Kidney (tissue), 14 donors: ENCODE results near the gene EFHD1. TPM values are rescaled to one million over a fixed set of nuclear protein-coding genes. Genes with fewer than 3 reads are reported as not detected.

ENCODE experiments used
- DNase-seq, 5 donors: peaks; one replicate each; pipeline ENCODE4 v3.0.0-alpha.2; 2013 to 2020
- FAIRE-seq: peaks from 2 replicates; lab custom pipeline; 2012; peaks lifted over from hg19 to GRCh38; lab: Jason Lieb, UNC
- H3K27ac ChIP-seq, 2 donors: one replicate each; pipeline ENCODE4 v1.7.0; 2013; ENCODE audit warnings: low read depth in 2 of 2, low read length in 2 of 2, inconsistent platforms in 1 of 2
- H3K27me3 ChIP-seq: one replicate; pipeline ENCODE4 v1.7.1; 2013; ENCODE audit warnings: low read length, inconsistent platforms; ENCODE audit not compliant: control insufficient read depth, insufficient read depth
- H3K36me3 ChIP-seq, 3 donors: one replicate each; pipeline versions ENCODE4 v1.7.0 to v1.7.1; 2013; ENCODE audit warnings: low read length in 3 of 3, control low read depth in 1 of 3, inconsistent platforms in 1 of 3; ENCODE audit not compliant: insufficient read depth in 3 of 3, control insufficient read depth in 2 of 3
- H3K4me1 ChIP-seq, 3 donors: one replicate each; pipeline versions ENCODE4 v1.7.0 to v1.7.1; 2013; ENCODE audit warnings: low read length in 3 of 3, inconsistent platforms in 1 of 3, low read depth in 1 of 3; ENCODE audit not compliant: control insufficient read depth in 2 of 3, insufficient read depth in 2 of 3
- H3K4me3 ChIP-seq, 3 donors: one replicate each; pipeline versions ENCODE4 v1.7.0 to v1.8.1; 2013; ENCODE audit warnings: low read length in 3 of 3, control low read depth in 1 of 3, inconsistent platforms in 1 of 3
- H3K9ac ChIP-seq, 3 donors: one replicate each; pipeline versions ENCODE4 v1.7.0 to v1.7.1; 2013; ENCODE audit warnings: low read length in 3 of 3, control low read depth in 1 of 3, inconsistent platforms in 1 of 3
- H3K9me3 ChIP-seq, 3 donors: one replicate each; pipeline versions ENCODE4 v1.7.0 to v1.7.1; 2013; ENCODE audit warnings: low read length in 3 of 3, control low read depth in 1 of 3, inconsistent platforms in 1 of 3; ENCODE audit not compliant: control insufficient read depth in 2 of 3, insufficient read depth in 1 of 3
- intact Hi-C: fragments of 100-400 bp; cut with DNase I; formaldehyde crosslinking; loops from one replicate; pipeline ENCODE4 v1.11.1; 2022
- polyA plus RNA-seq: library from polyadenylated mRNA; stranded (reverse); fragments of 350-450 nt; fragmentation: Illumina TruSeq; extraction: RNeasy Lipid Tissue Mini Kit (QIAGEN cat#74804); gene quantifications from one replicate; pipeline ENCODE4 v1.2.3, GENCODE V29; 2014; ENCODE audit warnings: low read depth, low replicate concordance; ENCODE audit not compliant: insufficient read depth
- total RNA-seq: library from RNA; stranded (reverse); fragmentation: NEBNext Ultra II Directional; extraction: Animal tissue kit (Norgen Biotek cat#: 25700); gene quantifications from one replicate; pipeline ENCODE4 v1.2.1, GENCODE V29; 2021
- TF ChIP-seq, protein P1 (sequence below): IDR thresholded peaks from 3 replicates; pipeline ENCODE4 v1.5.1; 2012; ENCODE audit warnings: mild to moderate bottlenecking, moderate library complexity, borderline replicate concordance; ENCODE audit not compliant: insufficient read depth; ENCODE audit errors: extremely low read depth
- donor health status: control.
- donor health status: control.
- donor health status: control.
- donor health status: control.
- donor health status: control.
- donor health status: DM: yes; HTN: yes; CAD: no.
- donor health status: Normal renal cell carcinoma (clear cell type).

The EFHD1 gene
- total and polyA plus RNA-seq, 2 donors from 2014 or later, result 129 to 280 TPM

DNA sequence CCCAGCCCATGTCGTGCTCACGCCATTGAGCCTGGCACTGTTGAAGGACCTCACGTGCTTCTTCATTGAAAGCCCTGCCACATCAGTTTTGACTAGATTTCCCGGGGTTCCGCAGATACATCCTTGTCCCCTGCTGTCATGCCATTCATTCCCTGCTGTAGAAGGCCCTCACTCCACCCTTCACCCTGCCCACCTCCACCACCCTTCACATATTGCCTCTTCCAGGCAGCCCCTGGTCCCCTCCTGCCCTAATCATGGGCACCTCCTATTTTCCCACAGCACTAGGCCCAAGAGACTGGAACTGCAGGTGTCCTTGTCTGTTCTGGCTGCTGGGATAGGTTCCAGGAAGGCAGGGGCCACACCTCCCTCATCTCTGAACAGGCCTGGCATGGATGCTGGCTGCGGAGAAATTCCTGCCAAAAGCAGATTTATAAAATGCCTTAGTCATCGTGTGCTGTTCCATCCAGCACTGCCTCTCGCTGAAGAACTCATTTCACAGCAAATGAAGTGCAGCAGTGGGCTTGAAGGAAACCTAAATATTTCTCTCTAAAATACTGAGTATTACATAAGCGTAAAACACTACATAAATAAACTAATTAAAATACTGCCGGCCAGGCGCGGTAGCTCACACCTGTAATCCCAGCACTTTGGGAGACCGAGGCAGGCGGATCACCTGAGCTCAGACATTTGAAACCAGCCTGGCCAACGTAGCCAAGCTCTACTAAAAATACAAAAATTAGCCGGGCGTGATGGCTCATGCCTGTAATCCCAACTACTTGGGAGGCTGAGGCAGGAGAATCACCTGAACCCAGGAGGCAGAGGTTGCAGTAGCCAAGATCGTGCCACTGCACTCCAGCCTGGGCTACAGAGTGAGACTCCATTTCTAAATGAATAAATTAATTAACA is 44.5 kb upstream of the EFHD1 start:
- Histone ChIP-seq H3K36me3 (no peaks in the 10 kb centered on the region), H3K4me1 (peaks cover 0 to 7% (median 4%) of the 10 kb centered on the region in 3 donors), H3K27ac (peak overlapping the region; percentile 6 to 41), H3K9me3 (no peaks in the 10 kb centered on the region), H3K27me3 (no peaks in the 10 kb centered on the region), H3K4me3 (no peak overlapping the region), H3K9ac (no peak overlapping the region)
- TF ChIP-seq, protein P1, sequence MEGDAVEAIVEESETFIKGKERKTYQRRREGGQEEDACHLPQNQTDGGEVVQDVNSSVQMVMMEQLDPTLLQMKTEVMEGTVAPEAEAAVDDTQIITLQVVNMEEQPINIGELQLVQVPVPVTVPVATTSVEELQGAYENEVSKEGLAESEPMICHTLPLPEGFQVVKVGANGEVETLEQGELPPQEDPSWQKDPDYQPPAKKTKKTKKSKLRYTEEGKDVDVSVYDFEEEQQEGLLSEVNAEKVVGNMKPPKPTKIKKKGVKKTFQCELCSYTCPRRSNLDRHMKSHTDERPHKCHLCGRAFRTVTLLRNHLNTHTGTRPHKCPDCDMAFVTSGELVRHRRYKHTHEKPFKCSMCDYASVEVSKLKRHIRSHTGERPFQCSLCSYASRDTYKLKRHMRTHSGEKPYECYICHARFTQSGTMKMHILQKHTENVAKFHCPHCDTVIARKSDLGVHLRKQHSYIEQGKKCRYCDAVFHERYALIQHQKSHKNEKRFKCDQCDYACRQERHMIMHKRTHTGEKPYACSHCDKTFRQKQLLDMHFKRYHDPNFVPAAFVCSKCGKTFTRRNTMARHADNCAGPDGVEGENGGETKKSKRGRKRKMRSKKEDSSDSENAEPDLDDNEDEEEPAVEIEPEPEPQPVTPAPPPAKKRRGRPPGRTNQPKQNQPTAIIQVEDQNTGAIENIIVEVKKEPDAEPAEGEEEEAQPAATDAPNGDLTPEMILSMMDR, result no peak
- peak in 1 of 5 donors; percentile 84 for DNase-seq
- FAIRE-seq, result no peak
- intact Hi-C loops, result no loop called here

DNA sequence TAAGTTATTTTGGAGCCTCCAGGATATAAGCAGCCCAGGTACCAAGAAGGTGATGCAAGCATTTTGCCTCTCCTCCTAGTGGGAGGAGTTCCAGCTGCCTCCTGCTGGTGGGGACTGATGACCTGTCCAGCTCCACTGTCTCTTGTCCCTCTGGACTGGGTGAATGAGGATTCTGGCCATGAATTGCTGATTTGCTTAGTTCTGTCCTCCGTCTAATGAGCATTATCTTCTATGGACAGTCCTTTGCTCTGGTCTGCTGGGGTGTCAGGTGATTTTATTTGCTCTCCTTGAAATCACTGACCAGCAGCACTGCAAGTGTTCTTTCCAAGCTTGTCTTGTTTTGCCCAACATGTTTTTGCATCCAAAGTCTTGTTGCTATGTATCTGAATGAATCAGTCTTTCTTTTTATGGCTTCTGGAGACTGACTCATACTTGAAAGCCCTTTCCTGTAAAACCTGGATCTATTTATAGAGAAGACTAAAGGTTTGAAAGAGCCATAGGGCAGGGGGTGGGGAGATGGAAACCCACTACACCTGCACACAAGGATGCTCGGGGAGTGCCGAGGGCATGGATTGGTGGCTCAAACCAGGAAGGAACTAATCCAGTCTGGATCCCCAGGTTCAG is 40.5 kb upstream of the EFHD1 start:
- TF ChIP-seq, protein P1, result peak; percentile 11
- H3K4me3 ChIP-seq, result no peak overlapping the region
- peaks cover 0 to 7% (median 0%) of the 10 kb centered on the region in 3 donors for H3K4me1 ChIP-seq
- H3K9me3 ChIP-seq, result no peaks in the 10 kb centered on the region
- DNase-seq (peak in 1 of 5 donors; percentile 83), FAIRE-seq (no peak)
- H3K9ac ChIP-seq, result no peak overlapping the region
- intact Hi-C loops, result no loop called here
- H3K36me3 ChIP-seq, result no peaks in the 10 kb centered on the region
- H3K27me3 ChIP-seq, result no peaks in the 10 kb centered on the region
- peak overlapping the region in 1 of 2 donors; percentile 59 for H3K27ac ChIP-seq

DNA sequence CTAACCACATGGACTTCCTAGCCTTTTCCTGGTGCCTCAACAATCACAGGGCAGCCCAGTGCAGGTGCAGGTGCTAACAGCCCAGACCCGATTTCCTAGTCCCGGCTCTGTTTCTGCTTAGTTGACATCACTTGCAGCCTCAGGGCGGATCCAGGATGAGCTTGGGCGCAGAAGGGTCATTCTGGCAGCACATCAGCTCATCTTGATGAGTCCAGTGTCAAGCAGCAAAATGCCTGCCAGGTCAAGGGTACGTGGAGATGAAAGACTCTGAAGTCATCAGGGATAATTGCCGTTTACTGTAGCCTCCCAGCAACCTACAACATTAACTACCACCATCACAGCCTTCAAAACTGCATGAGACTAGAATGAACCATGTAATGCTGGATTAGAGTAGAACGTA is 39.4 kb upstream of the EFHD1 start:
- Histone ChIP-seq H3K4me3 (no peak overlapping the region), H3K9me3 (no peaks in the 10 kb centered on the region), H3K27me3 (no peaks in the 10 kb centered on the region), H3K4me1 (peaks cover 0 to 4% (median 0%) of the 10 kb centered on the region in 3 donors), H3K36me3 (no peaks in the 10 kb centered on the region), H3K9ac (no peak overlapping the region), H3K27ac (no peak overlapping the region)
- DNase-seq (no peak), FAIRE-seq (no peak)
- TF ChIP-seq, protein P1, result no peak
- intact Hi-C loops, result no loop called here
